PC-3 (cell line): ENCODE measurements around the gene CSNK2A2.

Experiments used
- EZH2 ChIP-seq: fragments of 300-600 bp; sonication (generic); IDR thresholded peaks from one replicate; pipeline ENCODE4 v1.6.1; 2017; ENCODE audit warnings: antibody characterized with exemption, mild to moderate bottlenecking, low read length; ENCODE audit not compliant: unreplicated experiment
- EZH2phosphoT487 ChIP-seq: fragments of 300-600 bp; sonication (generic); IDR thresholded peaks from 2 replicates; pipeline ENCODE4 v1.6.1; 2018; ENCODE audit warnings: mild to moderate bottlenecking, antibody characterized with exemption, low read length, borderline replicate concordance
- TF ChIP-seq, protein P1 (sequence below): fragments of 300-600 bp; sonication (generic); conservative IDR thresholded peaks from 2 replicates; pipeline ENCODE4 v1.5.1; 2017; ENCODE audit warnings: antibody characterized with exemption, low read depth, mild to moderate bottlenecking, low read length

DNA sequence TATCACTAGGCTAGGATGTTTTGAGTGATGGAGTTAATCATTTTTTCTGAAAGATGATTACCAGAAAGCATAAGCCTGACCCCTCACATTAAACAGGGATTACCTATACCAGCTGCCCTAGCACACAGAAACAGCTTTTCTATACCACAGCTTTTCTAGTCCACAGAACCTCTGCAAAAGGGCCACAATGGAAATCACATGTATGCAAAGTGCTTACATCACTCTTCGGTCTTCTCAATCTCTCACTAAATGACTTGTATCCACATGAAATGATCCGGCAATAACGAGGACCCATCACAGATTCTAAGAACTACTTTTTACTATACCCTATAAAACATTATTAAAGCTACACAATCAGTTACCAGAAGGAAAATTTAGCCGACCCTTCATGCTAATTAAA is 2.6 kb downstream of the CSNK2A2 start:
- TF ChIP-seq, protein P1, sequence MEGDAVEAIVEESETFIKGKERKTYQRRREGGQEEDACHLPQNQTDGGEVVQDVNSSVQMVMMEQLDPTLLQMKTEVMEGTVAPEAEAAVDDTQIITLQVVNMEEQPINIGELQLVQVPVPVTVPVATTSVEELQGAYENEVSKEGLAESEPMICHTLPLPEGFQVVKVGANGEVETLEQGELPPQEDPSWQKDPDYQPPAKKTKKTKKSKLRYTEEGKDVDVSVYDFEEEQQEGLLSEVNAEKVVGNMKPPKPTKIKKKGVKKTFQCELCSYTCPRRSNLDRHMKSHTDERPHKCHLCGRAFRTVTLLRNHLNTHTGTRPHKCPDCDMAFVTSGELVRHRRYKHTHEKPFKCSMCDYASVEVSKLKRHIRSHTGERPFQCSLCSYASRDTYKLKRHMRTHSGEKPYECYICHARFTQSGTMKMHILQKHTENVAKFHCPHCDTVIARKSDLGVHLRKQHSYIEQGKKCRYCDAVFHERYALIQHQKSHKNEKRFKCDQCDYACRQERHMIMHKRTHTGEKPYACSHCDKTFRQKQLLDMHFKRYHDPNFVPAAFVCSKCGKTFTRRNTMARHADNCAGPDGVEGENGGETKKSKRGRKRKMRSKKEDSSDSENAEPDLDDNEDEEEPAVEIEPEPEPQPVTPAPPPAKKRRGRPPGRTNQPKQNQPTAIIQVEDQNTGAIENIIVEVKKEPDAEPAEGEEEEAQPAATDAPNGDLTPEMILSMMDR = no peak
- TF ChIP-seq EZH2 (no peak), EZH2phosphoT487 (no peak)
